ENCODE data around the gene ADRA1B. TPM values are rescaled to one million over a fixed set of nuclear protein-coding genes. Genes with fewer than 3 reads are reported as not detected.

Gene ADRA1B
- polyA plus RNA-seq, 3 donors = not detected

DNA sequence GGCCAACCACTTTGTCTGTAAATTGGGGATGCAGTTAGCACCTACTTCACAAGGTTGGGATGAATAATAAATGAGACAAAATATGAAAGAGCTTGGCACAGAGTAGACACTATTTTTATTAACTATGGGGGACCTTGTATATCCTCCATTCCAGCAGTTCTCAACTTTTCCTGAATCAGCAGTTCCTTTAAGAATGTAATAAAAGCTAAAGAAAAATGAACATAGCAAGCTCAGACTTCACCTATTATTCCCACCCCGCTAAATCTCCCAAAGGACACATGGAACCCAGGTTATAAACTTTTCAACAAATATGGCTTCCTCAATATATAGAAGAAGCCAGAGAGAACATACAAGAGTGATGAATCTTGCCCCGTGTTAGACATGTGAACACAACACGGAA, 60.6 kb downstream of the ADRA1B start:
- Mint-ChIP-seq H3K27me3 (ENCODE audit: low read depth in 3 of 3) (peaks cover 38 to 51% (median 45%) of the 10 kb centered on the region in 3 donors), H3K9me3 (peaks cover 0 to 9% (median 6%) of the 10 kb centered on the region in 7 donors), H3K4me1 (peaks cover 7% of the 10 kb centered on the region), H3K27ac (no peak overlapping the region), H3K4me3 (peak overlapping the region in 1 of 2 donors; percentile 18), H3K36me3 (peaks cover 0 to 5% of the 10 kb centered on the region in 2 donors)
- Histone ChIP-seq H3K27me3 (ENCODE audit: control insufficient read depth in 2 of 2, insufficient read depth in 2 of 2, low read length in 2 of 2) (peaks cover 31 to 54% of the 10 kb centered on the region in 2 donors), H3K27ac (ENCODE audit: low read depth in 1 of 2, low read length in 2 of 2) (no peak overlapping the region), H4K20me1 (ENCODE audit: insufficient read depth, low read length) (no peaks in the 10 kb centered on the region), H3K36me3 (replicated peaks in 1 of 2; ENCODE audit: control insufficient read depth in 1 of 2, insufficient read depth in 2 of 2, low read length in 2 of 2) (no peaks in the 10 kb centered on the region), H3K4me3 (replicated peaks in 1 of 3; ENCODE audit: low read depth in 2 of 3, low read length in 3 of 3) (no peak overlapping the region), H2AFZ (ENCODE audit: insufficient read depth, low read depth, low read length, poor library complexity, severe bottlenecking) (no peak overlapping the region), H3K9ac (ENCODE audit: insufficient read depth, low read length, poor library complexity, severe bottlenecking) (no peak overlapping the region), H3K9me3 (replicated peaks in 1 of 2; ENCODE audit: control insufficient read depth in 1 of 2, insufficient read depth in 1 of 2, low read length in 2 of 2) (peaks cover 0 to 14% of the 10 kb centered on the region in 2 donors), H3K4me1 (ENCODE audit: control insufficient read depth in 1 of 2, insufficient read depth in 2 of 2, low read length in 2 of 2) (peaks cover 3 to 5% of the 10 kb centered on the region in 2 donors), H3K4me2 (replicated peaks; ENCODE audit: extremely low read depth, low read length, poor library complexity, severe bottlenecking) (no peak overlapping the region), H3K79me2 (ENCODE audit: insufficient read depth, low read length) (no peaks in the 10 kb centered on the region)
- 93% methylated on average over 2 of the region's 3 CpGs for WGBS (ENCODE audit: insufficient coverage)
- intact Hi-C loops (cut with micrococcal nuclease) = no loop called here
- DNase-seq = no peak
- TF ChIP-seq, protein P1, sequence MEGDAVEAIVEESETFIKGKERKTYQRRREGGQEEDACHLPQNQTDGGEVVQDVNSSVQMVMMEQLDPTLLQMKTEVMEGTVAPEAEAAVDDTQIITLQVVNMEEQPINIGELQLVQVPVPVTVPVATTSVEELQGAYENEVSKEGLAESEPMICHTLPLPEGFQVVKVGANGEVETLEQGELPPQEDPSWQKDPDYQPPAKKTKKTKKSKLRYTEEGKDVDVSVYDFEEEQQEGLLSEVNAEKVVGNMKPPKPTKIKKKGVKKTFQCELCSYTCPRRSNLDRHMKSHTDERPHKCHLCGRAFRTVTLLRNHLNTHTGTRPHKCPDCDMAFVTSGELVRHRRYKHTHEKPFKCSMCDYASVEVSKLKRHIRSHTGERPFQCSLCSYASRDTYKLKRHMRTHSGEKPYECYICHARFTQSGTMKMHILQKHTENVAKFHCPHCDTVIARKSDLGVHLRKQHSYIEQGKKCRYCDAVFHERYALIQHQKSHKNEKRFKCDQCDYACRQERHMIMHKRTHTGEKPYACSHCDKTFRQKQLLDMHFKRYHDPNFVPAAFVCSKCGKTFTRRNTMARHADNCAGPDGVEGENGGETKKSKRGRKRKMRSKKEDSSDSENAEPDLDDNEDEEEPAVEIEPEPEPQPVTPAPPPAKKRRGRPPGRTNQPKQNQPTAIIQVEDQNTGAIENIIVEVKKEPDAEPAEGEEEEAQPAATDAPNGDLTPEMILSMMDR (IDR thresholded peaks at IDR 0.05) = no peak

DNA sequence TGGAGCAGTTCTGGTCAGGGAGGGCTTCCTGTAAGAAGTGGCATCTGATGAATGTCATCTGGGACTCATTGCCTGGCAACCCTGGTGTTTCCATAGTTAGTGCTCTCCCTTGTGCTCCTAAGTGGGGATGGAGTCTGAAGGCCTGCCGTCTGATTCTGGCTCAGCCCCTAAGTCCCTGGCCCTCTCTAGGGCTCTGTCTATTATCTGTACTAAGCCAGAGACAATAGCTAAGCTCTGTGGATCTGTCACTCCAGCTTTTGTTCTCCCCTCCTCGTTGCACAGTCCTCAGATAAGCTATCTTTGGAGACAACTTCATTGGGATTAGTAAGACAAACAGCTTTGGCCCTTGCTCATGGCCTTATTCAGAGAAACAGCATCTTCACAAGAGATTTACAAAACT, 62.1 kb downstream of the ADRA1B start:
- Mint-ChIP-seq H3K9me3 (peaks cover 0 to 5% (median 3%) of the 10 kb centered on the region in 7 donors), H3K4me3 (no peak overlapping the region), H3K36me3 (no peaks in the 10 kb centered on the region), H3K27me3 (ENCODE audit: low read depth in 3 of 3) (peaks cover 28 to 46% (median 45%) of the 10 kb centered on the region in 3 donors), H3K4me1 (no peaks in the 10 kb centered on the region), H3K27ac (no peak overlapping the region)
- H3K4me3 ChIP-seq (replicated peaks in 1 of 3; ENCODE audit: low read depth in 2 of 3, low read length in 3 of 3) = no peak overlapping the region
- H3K27ac ChIP-seq (ENCODE audit: low read depth in 1 of 2, low read length in 2 of 2) = no peak overlapping the region
- TF ChIP-seq, protein P1 (IDR thresholded peaks at IDR 0.05) = no peak
- no peak for DNase-seq
- no peaks in the 10 kb centered on the region for H3K4me1 ChIP-seq (ENCODE audit: control insufficient read depth in 1 of 2, insufficient read depth in 2 of 2, low read length in 2 of 2)
- H3K9ac ChIP-seq (ENCODE audit: insufficient read depth, low read length, poor library complexity, severe bottlenecking) = no peak overlapping the region
- intact Hi-C loops (cut with micrococcal nuclease) = no loop called here
- H2AFZ ChIP-seq (ENCODE audit: insufficient read depth, low read depth, low read length, poor library complexity, severe bottlenecking) = no peak overlapping the region
- no peaks in the 10 kb centered on the region for H4K20me1 ChIP-seq (ENCODE audit: insufficient read depth, low read length)
- H3K9me3 ChIP-seq (replicated peaks in 1 of 2; ENCODE audit: control insufficient read depth in 1 of 2, insufficient read depth in 1 of 2, low read length in 2 of 2) = peaks cover 0 to 5% of the 10 kb centered on the region in 2 donors
- H3K27me3 ChIP-seq (ENCODE audit: control insufficient read depth in 2 of 2, insufficient read depth in 2 of 2, low read length in 2 of 2) = peaks cover 20 to 44% of the 10 kb centered on the region in 2 donors
- no peaks in the 10 kb centered on the region for H3K79me2 ChIP-seq (ENCODE audit: insufficient read depth, low read length)
- no peak overlapping the region for H3K4me2 ChIP-seq (replicated peaks; ENCODE audit: extremely low read depth, low read length, poor library complexity, severe bottlenecking)
- WGBS (ENCODE audit: insufficient coverage) = 64% methylated on average over 2 of the region's 2 CpGs
- H3K36me3 ChIP-seq (replicated peaks in 1 of 2; ENCODE audit: control insufficient read depth in 1 of 2, insufficient read depth in 2 of 2, low read length in 2 of 2) = no peaks in the 10 kb centered on the region
